H9 (cell line): Measurements from ENCODE around the gene NECTIN1. TPM values are rescaled to one million over a fixed set of nuclear protein-coding genes. Genes with fewer than 3 reads are reported as not detected.

Experiments used
- DNase-seq: peaks from one replicate; pipeline ENCODE4 v3.0.0-alpha.2; 2017
- H2AFZ ChIP-seq: one replicate; pipeline ENCODE4 v1.6.1; 2013; ENCODE audit warnings: mild to moderate bottlenecking, low read length, control low read depth, moderate library complexity
- H2AK5ac ChIP-seq: 2 replicates; pipeline ENCODE4 v1.6.1; 2013; ENCODE audit warnings: low read length, control low read depth, mixed read lengths; ENCODE audit not compliant: insufficient read length
- H2BK120ac ChIP-seq: one replicate; pipeline ENCODE4 v1.6.1; 2013; ENCODE audit warnings: low read depth, mild to moderate bottlenecking, low read length, control low read depth, inconsistent platforms; ENCODE audit not compliant: poor library complexity, severe bottlenecking
- H2BK12ac ChIP-seq: 2 replicates; pipeline ENCODE4 v1.6.1; 2013; ENCODE audit warnings: low read length, control low read depth, mixed read lengths, low read depth; ENCODE audit not compliant: insufficient read length
- H2BK15ac ChIP-seq: 2 replicates; pipeline ENCODE4 v1.6.1; 2013; ENCODE audit warnings: low read depth, low read length, control low read depth
- H2BK20ac ChIP-seq: one replicate; pipeline ENCODE4 v1.6.1; 2013; ENCODE audit warnings: low read depth, mild to moderate bottlenecking, low read length, control low read depth, inconsistent platforms; ENCODE audit not compliant: poor library complexity, severe bottlenecking
- H2BK5ac ChIP-seq: 2 replicates; pipeline ENCODE4 v1.6.1; 2013; ENCODE audit warnings: low read length, control low read depth, mixed read lengths; ENCODE audit not compliant: insufficient read length
- H3K14ac ChIP-seq: 2 replicates; pipeline ENCODE4 v1.6.1; 2013; ENCODE audit warnings: low read length, control low read depth; ENCODE audit not compliant: insufficient read depth
- H3K18ac ChIP-seq: 2 replicates; pipeline ENCODE4 v1.6.1; 2013; ENCODE audit warnings: low read depth, mild to moderate bottlenecking, mixed read lengths, low read length, control low read depth; ENCODE audit not compliant: insufficient read length
- H3K23ac ChIP-seq: 2 replicates; pipeline ENCODE4 v1.6.1; 2013; ENCODE audit warnings: low read length, control low read depth, mixed read lengths, low read depth; ENCODE audit not compliant: insufficient read length
- H3K23me2 ChIP-seq: 2 replicates; pipeline ENCODE4 v1.6.1; 2013; ENCODE audit warnings: low read depth, mild to moderate bottlenecking, mixed read lengths, low read length, control low read depth; ENCODE audit not compliant: insufficient read length, poor library complexity, severe bottlenecking
- H3K27ac ChIP-seq: 2 replicates; pipeline ENCODE4 v1.5.1; 2013; ENCODE audit warnings: low read length, control low read depth, mixed read lengths, low read depth; ENCODE audit not compliant: insufficient read length
- H3K27me3 ChIP-seq: 2 replicates; pipeline ENCODE4 v1.6.1; 2013; ENCODE audit warnings: low read length, control low read depth, inconsistent platforms; ENCODE audit not compliant: insufficient read depth
- H3K4ac ChIP-seq: 2 replicates; pipeline ENCODE4 v1.6.1; 2013; ENCODE audit warnings: low read depth, mild to moderate bottlenecking, control low read depth, inconsistent platforms, low read length, moderate library complexity
- H3K4me1 ChIP-seq: 2 replicates; pipeline ENCODE4 v1.6.1; 2013; ENCODE audit warnings: low read length, control low read depth, inconsistent platforms; ENCODE audit not compliant: insufficient read depth
- H3K4me2 ChIP-seq: 2 replicates; pipeline ENCODE4 v1.6.1; 2013; ENCODE audit warnings: low read length, control low read depth, mixed read lengths; ENCODE audit not compliant: insufficient read length, insufficient read depth
- H3K56ac ChIP-seq: 2 replicates; pipeline ENCODE4 v1.6.1; 2013; ENCODE audit warnings: low read depth, mild to moderate bottlenecking, mixed read lengths, low read length, control low read depth; ENCODE audit not compliant: insufficient read length
- H3K79me1 ChIP-seq: 2 replicates; pipeline ENCODE4 v1.6.1; 2013; ENCODE audit warnings: low read depth, mild to moderate bottlenecking, moderate library complexity, low read length, control low read depth, inconsistent platforms; ENCODE audit not compliant: insufficient read depth, poor library complexity, severe bottlenecking
- H3K79me2 ChIP-seq: 2 replicates; pipeline ENCODE4 v1.6.1; 2013; ENCODE audit warnings: low read length, control low read depth, inconsistent platforms; ENCODE audit not compliant: insufficient read depth
- H3K9ac ChIP-seq: 2 replicates; pipeline ENCODE4 v1.6.1; 2013; ENCODE audit warnings: low read length, control low read depth, mixed read lengths; ENCODE audit not compliant: insufficient read length; ENCODE audit errors: extremely low read depth
- H3K9me3 ChIP-seq: one replicate; pipeline ENCODE4 v1.6.1; 2013; ENCODE audit warnings: low read depth, low read length, inconsistent platforms; ENCODE audit not compliant: control insufficient read depth
- H3T11ph ChIP-seq: one replicate; pipeline ENCODE4 v1.6.1; 2013; ENCODE audit warnings: mild to moderate bottlenecking, low read length, control low read depth, inconsistent platforms
- H4K20me1 ChIP-seq: one replicate; pipeline ENCODE4 v1.6.1; 2013; ENCODE audit not compliant: control insufficient read depth, insufficient read length, insufficient read depth
- H4K5ac ChIP-seq: 2 replicates; pipeline ENCODE4 v1.6.1; 2013; ENCODE audit warnings: low read depth, mild to moderate bottlenecking, mixed read lengths, low read length, control low read depth; ENCODE audit not compliant: insufficient read length
- H4K8ac ChIP-seq: replicated peaks from 2 replicates; pipeline ENCODE4 v1.6.1; 2013; ENCODE audit warnings: low read length, control low read depth, mixed read lengths, low read depth; ENCODE audit not compliant: insufficient read length
- H4K91ac ChIP-seq: 2 replicates; pipeline ENCODE4 v1.6.1; 2013; ENCODE audit warnings: low read depth, mild to moderate bottlenecking, moderate library complexity, mixed read lengths, low read length, control low read depth; ENCODE audit not compliant: insufficient read length
- H3K27ac Mint-ChIP-seq, 3 experiments: 2 replicates in 2 of 3; 3 replicates in 1 of 3; pipeline ENCODE4 v1.8.0; 2020 to 2021; ENCODE audit warnings: mixed read lengths in 3 of 3, mild to moderate bottlenecking in 1 of 3, moderate library complexity in 1 of 3
- H3K27me3 Mint-ChIP-seq: 2 replicates; pipeline ENCODE4 v1.8.0; 2021; ENCODE audit warnings: low read depth, mild to moderate bottlenecking, moderate library complexity, mixed read lengths
- H3K36me3 Mint-ChIP-seq, 3 experiments: 2 replicates in 2 of 3; 3 replicates in 1 of 3; pipeline ENCODE4 v1.8.0; 2020 to 2021; ENCODE audit warnings: low read depth in 3 of 3, mixed read lengths in 3 of 3; ENCODE audit not compliant: insufficient read depth in 1 of 3
- H3K4me1 Mint-ChIP-seq, 2 experiments: 2 replicates each; pipeline ENCODE4 v1.8.0; 2020; ENCODE audit warnings: mixed read lengths in 2 of 2
- H3K4me3 Mint-ChIP-seq, 2 experiments: 2 replicates in 1 of 2; 3 replicates in 1 of 2; pipeline ENCODE4 v1.8.0; 2020 to 2021; ENCODE audit warnings: mild to moderate bottlenecking in 2 of 2, mixed read lengths in 2 of 2, moderate library complexity in 1 of 2
- H3K9me3 Mint-ChIP-seq, 2 experiments: 2 replicates in 1 of 2; 3 replicates in 1 of 2; pipeline ENCODE4 v1.8.0; 2020; ENCODE audit warnings: mild to moderate bottlenecking in 2 of 2, mixed read lengths in 2 of 2, moderate library complexity in 1 of 2
- CTCF ChIP-seq: fragments of 200-600 bp; sonication (generic); conservative IDR thresholded peaks from 3 replicates; pipeline ENCODE4 v1.8.0; 2021; ENCODE audit warnings: antibody characterized with exemption, mild to moderate bottlenecking
- WGBS: extraction: QIAGEN DNeasy Blood & Tissue Kit; methylation state at CpG from one replicate; pipeline ENCODE4 v1.1.7; 2013; ENCODE audit warnings: missing lambda C conversion rate, low lambda C conversion rate, mixed read lengths; ENCODE audit not compliant: insufficient read length; ENCODE audit errors: extremely low coverage; 5-methylcytosine and 5-hydroxymethylcytosine counted together
- total RNA-seq: library from RNA; stranded (reverse); gene quantifications from 2 replicates; pipeline ENCODE4 v1.2.1, GENCODE V29; 2021

Gene NECTIN1
- total RNA-seq, 1 experiment from 2014 or later: 113 TPM

DNA sequence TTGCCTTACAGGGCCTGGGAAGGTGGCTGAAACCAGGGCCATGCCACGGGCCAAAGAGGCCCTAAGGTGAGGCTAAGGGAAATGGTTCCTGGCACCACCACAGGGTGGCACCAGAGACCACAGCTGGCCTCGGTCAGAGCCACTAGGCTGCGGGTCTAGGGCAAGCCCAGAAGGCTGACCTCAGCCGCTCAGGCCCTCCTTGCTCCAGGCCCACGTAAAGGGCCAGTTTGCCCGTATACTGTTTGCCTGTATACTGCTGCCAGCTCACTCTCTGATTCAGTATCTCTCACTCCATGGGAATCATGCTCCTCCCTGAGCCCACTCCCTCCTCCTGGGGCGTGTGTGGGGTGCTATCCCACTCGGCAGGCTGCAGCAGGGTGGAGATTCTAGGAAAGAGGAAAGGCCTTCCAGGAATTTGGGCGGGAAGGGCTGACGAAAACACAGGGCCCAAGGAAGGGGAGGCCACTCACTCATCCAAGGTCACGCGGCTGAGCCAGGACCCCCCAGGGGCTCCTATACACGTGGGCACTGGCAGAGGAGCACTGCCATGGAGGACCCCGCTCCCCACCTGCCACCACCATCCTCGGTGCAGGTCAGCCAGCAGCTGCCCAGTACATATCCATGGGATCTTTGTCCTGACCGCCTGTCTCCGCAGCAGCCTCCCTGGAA, 62.4 kb downstream of the NECTIN1 start:
- Histone ChIP-seq H3K14ac (no peak overlapping the region), H3K56ac (no peak overlapping the region), H2BK12ac (no peak overlapping the region), H2AK5ac (no peak overlapping the region), H3K27me3 (no peaks in the 10 kb centered on the region), H2BK15ac (no peak overlapping the region), H2AFZ (no peak overlapping the region), H4K5ac (no peak overlapping the region), H3K9ac (no peak overlapping the region), H4K91ac (no peak overlapping the region), H4K8ac (no peak overlapping the region), H2BK120ac (no peak overlapping the region), H3K79me2 (no peaks in the 10 kb centered on the region), H3K27ac (no peak overlapping the region), H2BK20ac (no peak overlapping the region), H2BK5ac (no peak overlapping the region), H3K4me2 (no peak overlapping the region), H3K18ac (no peak overlapping the region), H3K79me1 (no peaks in the 10 kb centered on the region), H3T11ph (no peak overlapping the region), H3K4me1 (no peaks in the 10 kb centered on the region; the same call in 1 of the 2 replicates), H3K4ac (no peak overlapping the region), H3K9me3 (no peaks in the 10 kb centered on the region), H3K23me2 (no peaks in the 10 kb centered on the region), H3K23ac (no peak overlapping the region), H4K20me1 (no peaks in the 10 kb centered on the region)
- Mint-ChIP-seq H3K36me3 (peaks cover 5 to 67% (median 28%) of the 10 kb centered on the region in 3 experiments; a peak in 6 of 7 replicates), H3K4me1 (peaks cover 26 to 29% of the 10 kb centered on the region in 2 experiments), H3K4me3 (no peak overlapping the region), H3K9me3 (no peaks in the 10 kb centered on the region), H3K27me3 (no peaks in the 10 kb centered on the region), H3K27ac (peak overlapping the region in 2 of 3 experiments; percentile 79 to 91; a peak in 3 of 7 replicates)
- TF ChIP-seq CTCF: peak; percentile 96
- DNase-seq: peak; percentile 88
- WGBS: no CpG with 5 or more reads among the region's 17 CpGs
